GM12892 (cell line): ENCODE results near the gene YBX3.

Experiments
- POLR2A ChIP-seq: IDR thresholded peaks from 2 replicates; pipeline ENCODE4 v1.6.1; 2011; ENCODE audit warnings: low read depth, low read length, control low read depth
- TAF1 ChIP-seq: IDR thresholded peaks from 2 replicates; pipeline ENCODE4 v1.6.1; 2011; ENCODE audit warnings: low read depth, mild to moderate bottlenecking, control low read depth, low read length, borderline replicate concordance

GRCh38 chr12:10688042-10688441, 35.1 kb downstream of the YBX3 start:
- no peak for TF ChIP-seq POLR2A
- no peak for TF ChIP-seq TAF1
